Medulla oblongata (tissue), 1 donor: Measurements from ENCODE around the gene DRD2.

Source experiments
- DNase-seq: peaks from one replicate; pipeline ENCODE4 v3.0.0-alpha.2; 2015; ENCODE audit errors: extremely low spot score

DRD2 gene

DNA sequence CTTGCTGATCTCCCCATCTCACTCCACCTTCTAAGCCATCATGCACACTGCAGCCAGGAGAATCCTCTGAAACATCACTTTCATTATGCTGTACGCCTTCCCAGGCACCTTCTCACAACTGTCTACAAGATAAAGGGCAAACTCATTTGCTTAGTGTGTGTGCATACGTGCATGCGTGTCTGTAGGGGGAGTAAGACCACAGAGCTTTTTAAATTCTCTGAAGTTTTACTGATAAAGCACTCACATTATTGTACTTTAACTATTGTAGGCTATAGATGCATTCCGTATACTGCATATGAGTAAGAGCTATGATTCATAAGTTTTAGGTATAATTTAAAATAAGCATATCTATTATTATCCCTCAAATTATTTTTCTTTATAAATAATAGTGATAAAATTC lies 102.9 kb downstream of the DRD2 start:
- DNase-seq = no peak

DNA sequence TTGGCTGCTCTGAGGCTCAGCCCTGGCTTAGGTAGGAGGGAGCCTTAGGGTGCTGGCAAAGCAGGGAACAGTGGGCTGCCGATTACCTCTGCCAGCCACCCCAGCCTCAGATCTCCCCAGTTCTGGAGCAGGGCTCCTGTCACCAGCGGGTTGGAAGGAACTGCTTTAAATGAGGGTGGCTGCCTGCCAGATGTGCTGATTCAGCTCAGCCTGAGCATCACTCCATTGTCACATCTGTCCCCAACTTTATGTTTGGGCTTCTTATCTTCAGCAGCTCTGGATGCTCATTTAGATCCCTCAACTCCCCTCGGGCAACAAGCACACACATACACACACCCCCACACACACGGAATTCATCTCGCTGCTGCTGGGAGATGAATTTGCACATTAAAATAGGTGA lies 104.6 kb downstream of the DRD2 start:
- peak; percentile 13 for DNase-seq

DNA sequence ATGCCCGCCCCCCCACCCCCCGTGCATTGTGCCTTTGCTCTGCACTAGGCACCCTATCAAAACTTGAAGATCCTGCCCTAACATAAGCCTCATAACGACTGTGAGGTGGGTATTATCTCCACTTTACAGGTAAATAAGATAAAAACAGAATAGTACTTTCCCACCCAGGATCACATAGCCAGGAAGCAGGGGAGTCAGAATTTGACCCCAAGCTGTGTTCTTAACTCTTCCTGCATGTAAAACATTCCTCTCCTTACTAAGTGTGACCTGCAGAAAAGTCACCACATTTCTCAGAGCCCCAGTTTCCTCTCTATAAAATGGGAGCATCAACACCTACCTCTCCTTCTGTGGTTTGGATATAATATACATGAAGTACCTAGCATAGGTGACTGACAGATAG lies 105.8 kb downstream of the DRD2 start:
- no peak for DNase-seq

DNA sequence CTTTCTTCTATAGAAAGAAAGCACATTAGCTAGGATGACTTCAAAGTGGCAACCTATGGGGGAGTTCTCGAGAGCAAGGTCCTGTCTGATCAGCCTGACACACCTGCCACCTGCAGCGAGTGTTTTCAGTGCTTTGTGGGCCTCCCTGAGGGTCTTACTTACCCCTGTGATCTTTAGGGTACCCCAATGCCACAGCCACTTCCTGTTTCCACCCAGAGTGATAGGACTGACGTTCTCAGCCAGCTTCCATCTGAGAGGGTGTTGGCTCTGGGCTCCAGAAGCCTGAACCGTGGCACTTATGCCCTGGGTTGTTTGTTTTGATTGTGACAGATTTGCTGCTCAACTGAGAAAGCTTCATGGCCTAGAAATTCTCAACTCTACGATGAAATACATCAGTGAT lies 109.3 kb downstream of the DRD2 start:
- no peak for DNase-seq

DNA sequence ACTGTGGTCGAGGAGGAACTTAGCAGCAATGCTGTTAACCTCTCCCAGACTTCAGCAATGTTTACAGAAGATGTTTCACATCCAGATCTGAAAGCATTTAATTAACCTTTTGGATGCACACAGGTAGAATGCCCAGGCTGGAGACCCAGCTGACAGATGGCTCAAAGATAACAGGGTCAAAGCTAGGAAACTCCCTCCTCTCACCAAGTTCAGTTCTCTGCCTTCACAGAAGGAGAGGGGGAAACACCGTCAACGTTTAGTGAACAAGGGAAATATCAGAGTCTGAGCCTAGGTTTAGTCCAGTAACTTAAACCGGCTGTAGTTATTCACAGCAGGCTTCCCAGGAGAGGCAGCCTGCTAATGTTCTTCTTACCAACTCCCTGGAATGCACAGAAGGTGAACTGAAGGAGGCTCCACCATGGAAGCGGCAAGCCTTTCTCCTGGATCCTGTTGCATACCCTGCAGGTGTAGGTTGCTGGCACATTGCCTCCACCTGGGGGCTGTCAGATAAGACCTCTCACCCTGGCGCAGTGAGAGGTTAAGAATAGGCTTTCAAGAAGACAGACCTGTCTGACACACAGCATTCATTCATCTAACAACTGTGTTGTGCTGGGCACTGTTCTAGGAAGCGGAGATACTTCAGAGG lies 111.1 kb downstream of the DRD2 start:
- DNase-seq = no peak

DNA sequence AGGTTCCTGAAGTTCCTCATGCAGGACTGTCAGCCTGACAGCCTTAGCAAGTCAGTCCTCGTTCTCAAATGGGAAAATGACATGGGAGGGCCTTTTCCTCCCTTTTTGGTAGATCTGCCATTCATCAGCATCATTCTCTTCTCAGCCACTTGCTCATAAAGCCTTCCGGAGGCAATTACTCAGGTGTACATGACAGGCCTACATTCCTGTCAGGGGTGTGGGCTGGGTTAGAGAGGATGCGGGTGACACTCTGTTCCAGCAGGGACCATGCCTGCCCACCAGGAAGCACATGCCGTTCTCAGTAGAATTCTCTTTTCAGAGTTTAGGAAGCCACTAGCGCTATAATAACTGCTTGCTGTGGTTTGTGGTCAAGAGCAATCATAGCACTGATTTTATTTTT lies 111.8 kb downstream of the DRD2 start:
- no peak for DNase-seq
